HTERT RPE-1 (cell line): ENCODE measurements around the gene CEACAM7.

Experiments used
- in situ Hi-C: fragments of 300-500 bp; cut with MboI; formaldehyde crosslinking; loops from 4 replicates; pipeline ENCODE4 v1.14.3; 2020; ENCODE audit warnings: low sequenced_read_pairs

Gene CEACAM7

GRCh38 chr19:41700381-41701195, 12.5 kb upstream of the CEACAM7 start:
- in situ Hi-C loops: no loop called here

- in situ Hi-C loops: no loop called here
These were observed 11.9 kb upstream of the CEACAM7 start for GRCh38 chr19:41699968-41700323.

GRCh38 chr19:41699231-41699967, 11.3 kb upstream of the CEACAM7 start:
- in situ Hi-C loops: no loop called here

GRCh38 chr19:41698746-41699230, 10.7 kb upstream of the CEACAM7 start:
- in situ Hi-C loops: no loop called here

GRCh38 chr19:41697198-41697855, 9.3 kb upstream of the CEACAM7 start:
- in situ Hi-C loops: no loop called here

GRCh38 chr19:41696402-41697197, 8.5 kb upstream of the CEACAM7 start:
- in situ Hi-C loops: no loop called here

GRCh38 chr19:41695745-41696144, 7.7 kb upstream of the CEACAM7 start:
- in situ Hi-C loops: no loop called here

- in situ Hi-C loops: no loop called here
These were observed 7.0 kb upstream of the CEACAM7 start for GRCh38 chr19:41694831-41695635.

GRCh38 chr19:41694196-41694595, 6.1 kb upstream of the CEACAM7 start:
- in situ Hi-C loops: no loop called here

- in situ Hi-C loops: no loop called here
These were observed 3.3 kb upstream of the CEACAM7 start for GRCh38 chr19:41691268-41691970.

- in situ Hi-C loops: no loop called here
These were observed 2.7 kb upstream of the CEACAM7 start for GRCh38 chr19:41690801-41691065.

GRCh38 chr19:41689993-41690800, 2.1 kb upstream of the CEACAM7 start:
- in situ Hi-C loops: no loop called here

- in situ Hi-C loops: no loop called here
These were observed 617 bp upstream of the CEACAM7 start for GRCh38 chr19:41688687-41689086.

- in situ Hi-C loops: no loop called here
These were observed 651 bp downstream of the CEACAM7 start for GRCh38 chr19:41687419-41687818.

- in situ Hi-C loops: no loop called here
These were observed 5.6 kb downstream of the CEACAM7 start for GRCh38 chr19:41682437-41682836.

GRCh38 chr19:41671486-41671885, 16.6 kb downstream of the CEACAM7 start:
- in situ Hi-C loops: no loop called here

- in situ Hi-C loops: no loop called here
These were observed 17.3 kb downstream of the CEACAM7 start for GRCh38 chr19:41670755-41671154.

GRCh38 chr19:41668315-41668714, 19.8 kb downstream of the CEACAM7 start:
- in situ Hi-C loops: no loop called here

GRCh38 chr19:41666075-41666474, 22.0 kb downstream of the CEACAM7 start:
- in situ Hi-C loops: no loop called here
